GM12878 (cell line): ENCODE measurements around the gene CCL14.

Experiments used
- BHLHE40 ChIP-seq, 2 experiments: fragments of 450-650 bp in 1 of 2; IDR thresholded peaks; 2 replicates each; pipeline ENCODE4 v1.6.1; 2011 to 2017; ENCODE audit warnings: low read depth in 2 of 2, borderline replicate concordance in 1 of 2, improper control_type of control experiment in 1 of 2, low read length in 1 of 2, mild to moderate bottlenecking in 1 of 2
- NFYB ChIP-seq: IDR thresholded peaks from 2 replicates; pipeline ENCODE4 v1.6.1; 2011; ENCODE audit warnings: low read depth, mild to moderate bottlenecking, low read length, improper control_type of control experiment, moderate library complexity; ENCODE audit not compliant: insufficient read depth
- POLR2AphosphoS5 ChIP-seq: IDR thresholded peaks from 2 replicates; pipeline ENCODE4 v1.6.1; 2011; ENCODE audit warnings: mild to moderate bottlenecking, low read length, inconsistent platforms
- SMAD1 ChIP-seq: fragments of 450-650 bp; IDR thresholded peaks from 2 replicates; pipeline ENCODE4 v1.6.1; 2018; ENCODE audit warnings: mild to moderate bottlenecking, low read depth; ENCODE audit not compliant: partially characterized antibody
- ZNF217 ChIP-seq: fragments of 450-650 bp; IDR thresholded peaks from 2 replicates; pipeline ENCODE4 v1.6.1; 2017; ENCODE audit warnings: antibody characterized with exemption, mild to moderate bottlenecking

DNA sequence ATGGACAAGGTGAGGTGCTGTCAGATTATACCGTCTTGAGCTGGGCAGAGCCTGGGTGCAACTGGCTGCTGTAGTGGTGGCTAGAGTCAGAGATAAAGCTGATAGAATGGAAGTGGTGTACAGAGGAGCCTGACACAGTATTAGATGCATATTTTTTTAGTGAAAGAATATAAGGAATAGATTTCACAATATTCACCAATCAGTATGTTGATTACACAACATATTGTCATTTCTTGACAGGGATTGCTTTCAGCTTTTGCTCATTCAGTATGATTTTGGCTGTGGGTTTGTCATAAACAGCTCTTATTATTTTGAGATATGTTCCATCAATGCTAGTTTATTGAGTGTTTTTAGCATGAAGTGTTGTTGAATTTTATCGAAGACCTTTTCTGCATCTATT lies 32.9 kb upstream of the CCL14 start:
- no peak for TF ChIP-seq POLR2AphosphoS5
- TF ChIP-seq ZNF217, result no peak
- no peak for TF ChIP-seq NFYB
- TF ChIP-seq SMAD1, result no peak
- no peak for TF ChIP-seq BHLHE40 (IDR thresholded peaks at IDR 0.05; ENCODE audit: borderline replicate concordance in 1 of 2, low read depth in 2 of 2, low read length in 1 of 2)
